MM.1S (cell line): ENCODE measurements around the gene NFAM1.

Experiments used
- DNase-seq: peaks from one replicate; pipeline ENCODE4 v3.0.0-alpha.2; 2015
- H2AFZ ChIP-seq: fragments of 300-600 bp; sonication (generic); 2 replicates; pipeline ENCODE4 v1.6.0; 2016; ENCODE audit warnings: antibody characterized with exemption, low read length
- H3F3A ChIP-seq: fragments of 300-600 bp; sonication (generic); 2 replicates; pipeline ENCODE4 v1.6.1; 2016; ENCODE audit warnings: mild to moderate bottlenecking, antibody characterized with exemption, low read length, moderate library complexity, mixed read lengths; ENCODE audit not compliant: insufficient read depth
- H3K27ac ChIP-seq: fragments of 300-600 bp; sonication (generic); 2 replicates; pipeline ENCODE4 v1.5.1; 2016; ENCODE audit warnings: mild to moderate bottlenecking, low read length
- H3K27me3 ChIP-seq: fragments of 300-600 bp; sonication (generic); replicated peaks from 2 replicates; pipeline ENCODE4 v1.6.0; 2016; ENCODE audit warnings: low read length; ENCODE audit not compliant: insufficient read depth
- H3K36me3 ChIP-seq: fragments of 300-600 bp; sonication (generic); replicated peaks from 2 replicates; pipeline ENCODE4 v1.6.1; 2016; ENCODE audit warnings: mild to moderate bottlenecking, low read length, mixed read lengths; ENCODE audit not compliant: insufficient read depth
- H3K4me1 ChIP-seq: fragments of 300-600 bp; sonication (generic); 2 replicates; pipeline ENCODE4 v1.6.1; 2016; ENCODE audit warnings: low read length, mixed read lengths
- H3K4me2 ChIP-seq: fragments of 300-600 bp; sonication (generic); 2 replicates; pipeline ENCODE4 v1.6.0; 2016; ENCODE audit warnings: low read depth, low read length
- H3K4me3 ChIP-seq: fragments of 300-600 bp; sonication (generic); 2 replicates; pipeline ENCODE4 v1.5.1; 2016; ENCODE audit warnings: low read length, mixed read lengths
- H3K79me2 ChIP-seq: fragments of 300-600 bp; sonication (generic); 2 replicates; pipeline ENCODE4 v1.6.1; 2016; ENCODE audit warnings: mixed run types, low read length, mixed read lengths
- H3K9ac ChIP-seq: fragments of 300-600 bp; sonication (generic); 2 replicates; pipeline ENCODE4 v1.6.1; 2016; ENCODE audit warnings: low read length, mixed read lengths
- H3K9me2 ChIP-seq: fragments of 300-600 bp; sonication (generic); replicated peaks from 2 replicates; pipeline ENCODE4 v1.6.1; 2016; ENCODE audit warnings: mild to moderate bottlenecking, low read length, mixed read lengths; ENCODE audit not compliant: insufficient read depth
- H3K9me3 ChIP-seq: fragments of 300-600 bp; sonication (generic); replicated peaks from 2 replicates; pipeline ENCODE4 v1.6.1; 2016; ENCODE audit warnings: mild to moderate bottlenecking, low read length, mixed read lengths; ENCODE audit not compliant: insufficient read depth
- H4K20me1 ChIP-seq: fragments of 300-600 bp; sonication (generic); 2 replicates; pipeline ENCODE4 v1.6.1; 2016; ENCODE audit warnings: mild to moderate bottlenecking, low read length, moderate library complexity, mixed read lengths; ENCODE audit not compliant: insufficient read depth
- CTCF ChIP-seq: fragments of 300-600 bp; sonication (generic); IDR thresholded peaks from 2 replicates; pipeline ENCODE4 v1.5.1; 2016; ENCODE audit warnings: antibody characterized with exemption, low read length, mixed read lengths
- EZH2 ChIP-seq: fragments of 300-600 bp; sonication (generic); optimal IDR thresholded peaks from 2 replicates; pipeline ENCODE3; 2017; ENCODE audit warnings: low read depth, mild to moderate bottlenecking, antibody characterized with exemption, low read length, mixed read lengths
- EZH2phosphoT487 ChIP-seq: fragments of 300-600 bp; sonication (generic); IDR thresholded peaks from 2 replicates; pipeline ENCODE4 v1.6.1; 2018; ENCODE audit warnings: antibody characterized with exemption, low read length

NFAM1 gene

GRCh38 chr22:42376711-42377554 is 55.3 kb downstream of the NFAM1 start:
- Histone ChIP-seq H4K20me1 (no peaks in the 10 kb centered on the region), H3F3A (no peaks in the 10 kb centered on the region), H2AFZ (no peak overlapping the region), H3K27me3 (peaks cover 28% of the 10 kb centered on the region), H3K9me3 (no peaks in the 10 kb centered on the region), H3K4me1 (no peaks in the 10 kb centered on the region), H3K9me2 (no peaks in the 10 kb centered on the region), H3K4me2 (no peak overlapping the region), H3K9ac (no peak overlapping the region), H3K27ac (no peak overlapping the region), H3K4me3 (no peak overlapping the region), H3K36me3 (no peaks in the 10 kb centered on the region), H3K79me2 (no peaks in the 10 kb centered on the region)
- DNase-seq, result no peak
- TF ChIP-seq EZH2 (no peak), EZH2phosphoT487 (no peak), CTCF (no peak)

- Histone ChIP-seq H3K4me1 (no peaks in the 10 kb centered on the region), H3K79me2 (no peaks in the 10 kb centered on the region), H2AFZ (no peak overlapping the region), H3K9me2 (no peaks in the 10 kb centered on the region), H3K27ac (no peak overlapping the region), H3K27me3 (peaks cover 36% of the 10 kb centered on the region), H3K9me3 (no peaks in the 10 kb centered on the region), H3K4me3 (no peak overlapping the region), H3K4me2 (no peak overlapping the region), H3K36me3 (no peaks in the 10 kb centered on the region), H3F3A (no peaks in the 10 kb centered on the region), H3K9ac (no peak overlapping the region), H4K20me1 (no peaks in the 10 kb centered on the region)
- TF ChIP-seq EZH2phosphoT487 (no peak), CTCF (no peak)
- no peak for DNase-seq
Observed at GRCh38 chr22:42375982-42376381, 56.2 kb downstream of the NFAM1 start.

GRCh38 chr22:42372976-42373375 is 59.2 kb downstream of the NFAM1 start:
- no peak overlapping the region for H3K4me2 ChIP-seq
- no peaks in the 10 kb centered on the region for H3K4me1 ChIP-seq
- no peak overlapping the region for H3K9ac ChIP-seq
- H3K27ac ChIP-seq, result no peak overlapping the region
- DNase-seq, result no peak
- peaks cover 57% of the 10 kb centered on the region for H3K27me3 ChIP-seq
- TF ChIP-seq EZH2, result no peak
- no peak for TF ChIP-seq CTCF
- no peak for TF ChIP-seq EZH2phosphoT487
- no peaks in the 10 kb centered on the region for H3K36me3 ChIP-seq
- H3K9me2 ChIP-seq, result no peaks in the 10 kb centered on the region
- H3F3A ChIP-seq, result no peaks in the 10 kb centered on the region
- no peaks in the 10 kb centered on the region for H3K9me3 ChIP-seq
- H2AFZ ChIP-seq, result no peak overlapping the region
- H3K79me2 ChIP-seq, result no peaks in the 10 kb centered on the region
- H4K20me1 ChIP-seq, result no peaks in the 10 kb centered on the region
- no peak overlapping the region for H3K4me3 ChIP-seq
